22Rv1 (cell line): ENCODE data around the gene FHOD3.

Source experiments
- ZFX ChIP-seq: fragments of 450-650 bp; IDR thresholded peaks from 2 replicates; pipeline ENCODE4 v1.6.1; 2017; ENCODE audit warnings: antibody characterized with exemption, borderline replicate concordance
- TF ChIP-seq, protein P1 (sequence below): fragments of 450-650 bp; IDR thresholded peaks from 2 replicates; pipeline ENCODE4 v1.5.1; 2017; ENCODE audit warnings: mild to moderate bottlenecking

- TF ChIP-seq, protein P1, sequence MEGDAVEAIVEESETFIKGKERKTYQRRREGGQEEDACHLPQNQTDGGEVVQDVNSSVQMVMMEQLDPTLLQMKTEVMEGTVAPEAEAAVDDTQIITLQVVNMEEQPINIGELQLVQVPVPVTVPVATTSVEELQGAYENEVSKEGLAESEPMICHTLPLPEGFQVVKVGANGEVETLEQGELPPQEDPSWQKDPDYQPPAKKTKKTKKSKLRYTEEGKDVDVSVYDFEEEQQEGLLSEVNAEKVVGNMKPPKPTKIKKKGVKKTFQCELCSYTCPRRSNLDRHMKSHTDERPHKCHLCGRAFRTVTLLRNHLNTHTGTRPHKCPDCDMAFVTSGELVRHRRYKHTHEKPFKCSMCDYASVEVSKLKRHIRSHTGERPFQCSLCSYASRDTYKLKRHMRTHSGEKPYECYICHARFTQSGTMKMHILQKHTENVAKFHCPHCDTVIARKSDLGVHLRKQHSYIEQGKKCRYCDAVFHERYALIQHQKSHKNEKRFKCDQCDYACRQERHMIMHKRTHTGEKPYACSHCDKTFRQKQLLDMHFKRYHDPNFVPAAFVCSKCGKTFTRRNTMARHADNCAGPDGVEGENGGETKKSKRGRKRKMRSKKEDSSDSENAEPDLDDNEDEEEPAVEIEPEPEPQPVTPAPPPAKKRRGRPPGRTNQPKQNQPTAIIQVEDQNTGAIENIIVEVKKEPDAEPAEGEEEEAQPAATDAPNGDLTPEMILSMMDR: no peak
- TF ChIP-seq ZFX: no peak
Measured at GRCh38 chr18:36331521-36331971, 34.0 kb downstream of the FHOD3 start.
